Stimulated activated CD8-positive, alpha-beta memory T cell treated with anti-CD3 and anti-CD28 coated beads, Interleukin-15, amount 100 ng/mL, for 24 hours (primary cell): ENCODE results near the gene LRRC32.

Experiments
- DNase-seq: peaks from one replicate; pipeline ENCODE4 v3.0.0-alpha.2; 2020; ENCODE audit warnings: low read depth

The LRRC32 gene

GRCh38 chr11:76670485-76671236 is at the start of gene LRRC32:
LRRC32 (minus strand) TSS chr11:76670747; CDS start chr11:76665954, 4,793 bp downstream.
- no peak for DNase-seq

GRCh38 chr11:76719686-76720085 is 49.1 kb upstream of the LRRC32 start:
- no peak for DNase-seq

- no peak for DNase-seq
Observed at GRCh38 chr11:76719281-76719680, 48.7 kb upstream of the LRRC32 start.

GRCh38 chr11:76717816-76718215 is 47.3 kb upstream of the LRRC32 start:
- no peak for DNase-seq

GRCh38 chr11:76717369-76717768 is 46.8 kb upstream of the LRRC32 start:
- DNase-seq = no peak

- no peak for DNase-seq
Observed at GRCh38 chr11:76716268-76716667, 45.7 kb upstream of the LRRC32 start.

- no peak for DNase-seq
Observed at GRCh38 chr11:76714493-76714892, 43.9 kb upstream of the LRRC32 start.

- no peak for DNase-seq
Observed at GRCh38 chr11:76713499-76713898, 43.0 kb upstream of the LRRC32 start.

GRCh38 chr11:76712125-76712524 is 41.6 kb upstream of the LRRC32 start:
- DNase-seq = no peak

- DNase-seq = no peak
Observed at GRCh38 chr11:76709756-76710155, 39.2 kb upstream of the LRRC32 start.

- no peak for DNase-seq
Observed at GRCh38 chr11:76708972-76709660, 38.6 kb upstream of the LRRC32 start.

GRCh38 chr11:76707293-76707825 is 36.8 kb upstream of the LRRC32 start:
- DNase-seq = no peak

- no peak for DNase-seq
Observed at GRCh38 chr11:76706667-76707066, 36.1 kb upstream of the LRRC32 start.

- DNase-seq = no peak
Observed at GRCh38 chr11:76705826-76706225, 35.3 kb upstream of the LRRC32 start.

- no peak for DNase-seq
Observed at GRCh38 chr11:76704171-76704948, 33.8 kb upstream of the LRRC32 start.

GRCh38 chr11:76703707-76704106 is 33.2 kb upstream of the LRRC32 start:
- DNase-seq = no peak

GRCh38 chr11:76702336-76703128 is 32.0 kb upstream of the LRRC32 start:
- DNase-seq = no peak

GRCh38 chr11:76701294-76702040 is 30.9 kb upstream of the LRRC32 start:
- no peak for DNase-seq

- DNase-seq = no peak
Observed at GRCh38 chr11:76700177-76701100, 29.9 kb upstream of the LRRC32 start.
